IMR-90 (cell line): ENCODE measurements around the gene MYOM1.

Experiments used
- CEBPB ChIP-seq: IDR thresholded peaks from 2 replicates; pipeline ENCODE4 v1.6.1; 2012; ENCODE audit warnings: low read depth, low read length, improper control_type of control experiment
- CHD1 ChIP-seq: IDR thresholded peaks from 2 replicates; pipeline ENCODE4 v1.6.1; 2012; ENCODE audit warnings: low read depth, low read length, improper control_type of control experiment
- CTCF ChIP-seq: conservative IDR thresholded peaks from 2 replicates; pipeline ENCODE4 v1.5.1; 2012; ENCODE audit warnings: mild to moderate bottlenecking, low read depth, low read length, improper control_type of control experiment
- MAFK ChIP-seq: IDR thresholded peaks from 2 replicates; pipeline ENCODE4 v1.6.1; 2012; ENCODE audit warnings: low read depth, low read length, improper control_type of control experiment
- MAZ ChIP-seq: IDR thresholded peaks from 2 replicates; pipeline ENCODE4 v1.6.1; 2012; ENCODE audit warnings: low read depth, mild to moderate bottlenecking, low read length, improper control_type of control experiment, moderate library complexity, borderline replicate concordance
- MXI1 ChIP-seq: IDR thresholded peaks from 2 replicates; pipeline ENCODE4 v1.6.1; 2012; ENCODE audit warnings: low read depth, mild to moderate bottlenecking, low read length, moderate library complexity, borderline replicate concordance
- NFE2L2 ChIP-seq: fragments of 150-350 bp; IDR thresholded peaks from 2 replicates; pipeline ENCODE4 v1.6.1; 2016; ENCODE audit warnings: low read depth, mild to moderate bottlenecking, low read length
- POLR2A ChIP-seq: IDR thresholded peaks from 2 replicates; pipeline ENCODE4 v1.6.1; 2012; ENCODE audit warnings: mild to moderate bottlenecking, low read depth, low read length
- RAD21 ChIP-seq: IDR thresholded peaks from 2 replicates; pipeline ENCODE4 v1.6.1; 2012; ENCODE audit warnings: low read length, improper control_type of control experiment
- RCOR1 ChIP-seq: IDR thresholded peaks from 2 replicates; pipeline ENCODE4 v1.6.1; 2012; ENCODE audit warnings: mild to moderate bottlenecking, low read length, improper control_type of control experiment; ENCODE audit not compliant: insufficient replicate concordance
- RFX5 ChIP-seq: IDR thresholded peaks from 2 replicates; pipeline ENCODE4 v1.8.0; 2012; ENCODE audit warnings: low read depth, mild to moderate bottlenecking, low read length, moderate library complexity
- SMC3 ChIP-seq: fragments of 150-350 bp; IDR thresholded peaks from 2 replicates; pipeline ENCODE4 v1.6.1; 2016; ENCODE audit warnings: low read depth, mild to moderate bottlenecking, antibody characterized with exemption, low read length, moderate library complexity
- TF ChIP-seq, protein P1 (sequence below): fragments of 150-350 bp; IDR thresholded peaks from 2 replicates; pipeline ENCODE4 v1.6.1; 2016; ENCODE audit warnings: low read depth, mild to moderate bottlenecking, low read length, moderate library complexity, borderline replicate concordance
- TF ChIP-seq, protein P2 (sequence below): fragments of 150-350 bp; IDR thresholded peaks from 2 replicates; pipeline ENCODE4 v1.6.1; 2017; ENCODE audit warnings: mild to moderate bottlenecking, antibody characterized with exemption, low read length, low read depth

GRCh38 chr18:3264362-3264761 is 44.6 kb upstream of the MYOM1 start:
- TF ChIP-seq RCOR1 (no peak), CTCF (no peak), CEBPB (no peak), POLR2A (no peak), MAZ (no peak), RAD21 (no peak), SMC3 (no peak), MAFK (no peak), MXI1 (no peak), CHD1 (no peak), RFX5 (no peak), NFE2L2 (no peak)
- TF ChIP-seq, protein P1, sequence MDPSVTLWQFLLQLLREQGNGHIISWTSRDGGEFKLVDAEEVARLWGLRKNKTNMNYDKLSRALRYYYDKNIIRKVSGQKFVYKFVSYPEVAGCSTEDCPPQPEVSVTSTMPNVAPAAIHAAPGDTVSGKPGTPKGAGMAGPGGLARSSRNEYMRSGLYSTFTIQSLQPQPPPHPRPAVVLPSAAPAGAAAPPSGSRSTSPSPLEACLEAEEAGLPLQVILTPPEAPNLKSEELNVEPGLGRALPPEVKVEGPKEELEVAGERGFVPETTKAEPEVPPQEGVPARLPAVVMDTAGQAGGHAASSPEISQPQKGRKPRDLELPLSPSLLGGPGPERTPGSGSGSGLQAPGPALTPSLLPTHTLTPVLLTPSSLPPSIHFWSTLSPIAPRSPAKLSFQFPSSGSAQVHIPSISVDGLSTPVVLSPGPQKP: no peak
- TF ChIP-seq, protein P2, sequence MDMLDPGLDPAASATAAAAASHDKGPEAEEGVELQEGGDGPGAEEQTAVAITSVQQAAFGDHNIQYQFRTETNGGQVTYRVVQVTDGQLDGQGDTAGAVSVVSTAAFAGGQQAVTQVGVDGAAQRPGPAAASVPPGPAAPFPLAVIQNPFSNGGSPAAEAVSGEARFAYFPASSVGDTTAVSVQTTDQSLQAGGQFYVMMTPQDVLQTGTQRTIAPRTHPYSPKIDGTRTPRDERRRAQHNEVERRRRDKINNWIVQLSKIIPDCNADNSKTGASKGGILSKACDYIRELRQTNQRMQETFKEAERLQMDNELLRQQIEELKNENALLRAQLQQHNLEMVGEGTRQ: no peak
